Left colon (tissue), 2 donors: ENCODE results near the gene PCSK2. TPM values are rescaled to one million over a fixed set of nuclear protein-coding genes. Genes with fewer than 3 reads are reported as not detected.

Experiments
- ATAC-seq: fragments of 200-7000 bp; cut with Tn5 transposase; one replicate; pipeline ENCODE4 v1.9.1; 2020; ENCODE audit warnings: mild to moderate bottlenecking, moderate library complexity
- DNase-seq, 2 donors: peaks; one replicate each; pipeline ENCODE4 v3.0.0-alpha.2; 2020
- intact Hi-C, 2 donors: fragments of 100-400 bp; cut with DNase I in 1 of 2; cut with micrococcal nuclease in 1 of 2; formaldehyde crosslinking; loops; one replicate each; pipeline versions ENCODE4 v1.11.2 to v1.14.0; 2022; cut with DNase I, micrococcal nuclease
- total RNA-seq, 2 donors: library from RNA; stranded (reverse); fragmentation: NEBNext Ultra II Directional; extraction: Animal tissue kit (Norgen Biotek cat#: 25700); gene quantifications; one replicate each; pipeline ENCODE4 v1.2.1, GENCODE V29; 2021
- donor health status: DM: no; HTN: no; CAD: no.
- donor health status: DM: yes; HTN: yes; CAD: no.

The PCSK2 gene
- total RNA-seq, 2 donors from 2014 or later = 1.3 to 1.8 TPM

DNA sequence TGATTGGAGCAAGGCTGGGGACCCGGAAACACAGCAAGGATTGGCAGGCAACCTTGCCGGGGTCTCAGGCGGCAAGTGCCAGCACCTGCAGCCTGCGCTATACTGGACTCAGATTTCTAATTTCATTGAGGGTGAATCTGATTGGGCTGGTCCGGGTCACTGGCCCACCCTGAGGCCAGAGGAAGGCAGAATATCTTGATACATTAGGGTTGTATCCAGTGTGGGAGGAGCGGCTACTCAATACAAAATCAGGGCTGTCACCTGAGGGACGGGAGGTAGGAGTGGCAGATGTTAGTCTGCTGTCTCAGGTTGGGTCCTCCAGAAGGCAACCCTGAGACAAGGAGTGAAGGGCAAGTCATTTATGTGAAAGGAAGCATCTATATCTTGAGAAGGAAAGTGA is 263.7 kb downstream of the PCSK2 start:
- intact Hi-C loops = no loop called here
- no peak for ATAC-seq
- no peak for DNase-seq

GRCh38 chr20:17491041-17491440 is 264.2 kb downstream of the PCSK2 start:
- DNase-seq = no peak

DNA sequence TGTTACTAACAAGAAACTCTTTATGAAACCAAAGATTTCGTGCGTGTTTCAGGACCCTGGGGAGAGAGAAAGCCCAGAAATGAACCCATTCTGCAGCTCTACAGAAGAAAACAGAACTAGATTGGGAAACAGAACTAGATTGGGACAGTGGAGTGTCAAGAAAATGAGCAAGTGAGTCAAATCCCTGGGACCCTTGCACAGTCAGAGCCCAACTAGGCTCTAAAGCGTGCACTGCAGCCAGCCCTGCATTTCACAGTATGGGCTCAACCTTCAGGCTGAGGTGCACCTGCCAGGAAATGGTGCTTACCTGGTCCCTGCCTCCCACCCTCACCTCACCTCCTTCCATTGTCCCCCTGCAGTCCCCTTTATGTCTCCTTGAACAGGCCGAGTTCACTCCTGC is 264.6 kb downstream of the PCSK2 start:
- DNase-seq (no peak), ATAC-seq (no peak)
- intact Hi-C loops = no loop called here

More at GRCh38 chr20:17491041-17491440, 264.2 kb downstream of the PCSK2 start:
- ATAC-seq = no peak
- intact Hi-C loops = no loop called here

- ATAC-seq (no peak), DNase-seq (no peak)
- intact Hi-C loops = no loop called here
Observed at GRCh38 chr20:17493173-17493572, 266.3 kb downstream of the PCSK2 start.

- intact Hi-C loops = no loop called here
- no peak for DNase-seq
- no peak for ATAC-seq
Observed at GRCh38 chr20:17494201-17494600, 267.4 kb downstream of the PCSK2 start.

DNA sequence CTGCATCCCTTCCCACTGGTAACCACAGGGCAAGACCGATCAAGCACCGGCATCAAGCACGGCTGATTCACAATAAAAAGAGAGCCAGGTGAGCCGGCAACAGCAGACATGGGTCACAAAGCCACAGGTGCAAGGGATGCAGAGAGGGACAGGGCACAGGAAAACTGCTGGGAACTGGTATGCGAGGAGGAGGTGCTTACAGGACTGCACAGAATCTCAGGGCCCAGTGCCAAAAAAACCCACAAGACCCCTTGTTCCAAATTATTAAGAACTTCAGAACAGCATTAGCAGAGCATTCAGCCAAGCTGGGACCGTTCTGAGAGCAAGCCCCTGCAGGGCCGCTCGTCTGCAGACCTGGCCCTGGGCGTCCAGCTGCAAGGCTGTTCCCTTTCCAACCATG is 269.0 kb downstream of the PCSK2 start:
- ATAC-seq (no peak), DNase-seq (no peak)
- intact Hi-C loops = no loop called here

DNA sequence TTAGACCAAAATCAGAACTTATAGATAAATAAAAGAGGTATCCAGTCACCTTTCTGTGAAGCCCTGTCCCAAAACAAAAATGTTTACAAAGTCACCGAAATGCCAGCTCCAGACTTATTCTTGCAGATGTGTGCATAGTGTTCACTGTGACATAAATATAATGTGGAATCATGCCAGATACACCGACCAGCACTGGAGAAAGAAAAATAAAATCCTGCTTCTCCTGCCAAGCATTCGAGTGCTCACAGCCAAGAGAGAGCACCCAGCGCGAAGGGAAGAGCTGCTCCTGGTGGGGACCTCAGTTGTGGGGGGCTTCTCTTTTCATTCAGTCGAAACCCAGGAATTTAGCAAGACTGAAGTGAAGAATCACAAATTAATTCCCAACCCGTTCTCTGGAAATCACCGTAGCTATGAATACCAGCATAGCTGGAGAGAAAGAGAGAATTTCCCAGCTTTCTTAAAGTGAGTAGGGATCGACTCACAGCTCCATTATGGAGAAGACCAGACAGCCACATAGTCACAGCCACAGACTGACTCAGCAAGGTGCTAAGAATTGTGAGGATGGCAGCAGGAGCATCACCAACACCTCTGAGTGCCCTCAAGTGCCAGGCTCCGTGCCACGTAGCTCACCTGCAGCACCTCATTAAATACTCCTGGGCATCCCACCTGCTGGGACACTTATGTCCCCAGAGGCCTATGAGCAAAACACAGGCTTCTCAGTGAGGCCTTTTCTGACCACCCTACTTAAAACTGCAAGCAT is 271.2 kb downstream of the PCSK2 start:
- intact Hi-C loops = no loop called here

DNA sequence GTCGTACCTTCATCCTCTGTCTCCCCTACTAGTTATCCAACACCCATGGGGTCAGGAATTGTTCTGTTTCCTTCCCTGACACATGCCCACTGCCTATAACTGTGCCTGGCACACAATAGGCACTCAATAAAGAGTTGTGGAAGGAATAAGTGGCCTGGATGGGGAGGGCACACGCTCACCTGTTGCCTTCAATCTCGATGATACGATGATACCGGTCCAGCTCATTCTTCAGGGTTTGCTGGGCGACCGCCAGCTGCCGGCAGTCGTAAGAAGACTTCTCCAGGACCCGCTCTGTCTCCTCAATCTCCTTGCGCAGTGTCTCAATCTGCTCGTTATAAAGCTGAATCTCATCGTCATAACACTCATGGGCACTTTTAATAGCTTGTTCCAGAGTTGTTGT is 271.8 kb downstream of the PCSK2 start:
- ATAC-seq (no peak), DNase-seq (no peak)
- intact Hi-C loops = no loop called here

More for the DNA sequence above, 271.2 kb downstream of the PCSK2 start:
- no peak for DNase-seq
- no peak for ATAC-seq

GRCh38 chr20:17499041-17499440 is 272.2 kb downstream of the PCSK2 start:
- ATAC-seq = no peak
- intact Hi-C loops = no loop called here
- DNase-seq = no peak

- ATAC-seq = no peak
- intact Hi-C loops = loop anchor here (10.0 kb wide), 2 partner anchors 395 to 495 kb away; no protein-coding TSS in a partner anchor
- DNase-seq = no peak
Observed at GRCh38 chr20:17500271-17500670, 273.4 kb downstream of the PCSK2 start.

DNA sequence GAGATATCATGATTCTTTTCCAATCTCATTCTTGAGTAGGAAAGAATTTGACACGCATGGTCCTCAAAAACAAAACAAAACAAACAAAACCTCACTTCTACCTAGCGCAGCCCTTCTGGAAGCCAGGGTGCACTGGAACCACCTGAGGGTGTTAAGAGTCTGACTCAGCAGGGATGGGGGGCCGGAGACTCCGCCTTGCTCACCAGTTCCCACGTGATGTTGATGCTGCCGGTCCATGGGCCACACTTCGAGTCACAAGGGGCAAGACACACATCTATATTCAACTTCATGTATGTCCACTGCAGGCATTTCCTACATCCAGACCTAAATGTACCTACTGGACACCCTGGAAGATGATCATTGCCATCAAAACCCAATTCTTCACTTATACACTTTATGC is 274.0 kb downstream of the PCSK2 start:
- intact Hi-C loops = loop anchor here (10.0 kb wide), 2 partner anchors 394 to 494 kb away; no protein-coding TSS in a partner anchor

GRCh38 chr20:17501701-17502100 is 274.9 kb downstream of the PCSK2 start:
- intact Hi-C loops = loop anchor here (10.0 kb wide), 2 partner anchors 393 to 493 kb away; no protein-coding TSS in a partner anchor
- DNase-seq = no peak
- no peak for ATAC-seq

More for the DNA sequence above, 274.0 kb downstream of the PCSK2 start:
- ATAC-seq (no peak), DNase-seq (no peak)

DNA sequence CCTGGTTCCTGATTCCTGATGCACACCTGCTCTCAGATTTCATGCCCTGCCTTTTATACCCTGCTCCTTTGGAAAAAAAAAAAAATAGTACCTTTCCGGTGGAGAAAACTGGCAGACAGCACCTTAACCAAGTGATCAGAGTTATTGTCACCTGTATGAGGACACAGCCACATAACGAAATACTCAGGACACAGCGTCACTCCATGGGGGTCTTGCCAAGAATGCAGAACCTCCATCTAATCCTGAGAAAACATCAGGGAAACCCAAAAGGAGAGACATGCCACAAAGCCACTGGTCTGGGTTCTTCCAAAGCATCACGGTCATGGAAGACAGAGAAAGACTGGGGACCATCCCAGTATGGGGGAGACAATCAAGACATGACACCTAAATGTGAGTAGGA is 275.3 kb downstream of the PCSK2 start:
- ATAC-seq (no peak), DNase-seq (no peak)
- intact Hi-C loops = loop anchor here (10.0 kb wide), 2 partner anchors 393 to 493 kb away; no protein-coding TSS in a partner anchor

- intact Hi-C loops = loop anchor here (10.0 kb wide), 2 partner anchors 391 to 491 kb away; no protein-coding TSS in a partner anchor
- no peak for ATAC-seq
- DNase-seq = no peak
Observed at GRCh38 chr20:17503301-17504065, 276.6 kb downstream of the PCSK2 start.

DNA sequence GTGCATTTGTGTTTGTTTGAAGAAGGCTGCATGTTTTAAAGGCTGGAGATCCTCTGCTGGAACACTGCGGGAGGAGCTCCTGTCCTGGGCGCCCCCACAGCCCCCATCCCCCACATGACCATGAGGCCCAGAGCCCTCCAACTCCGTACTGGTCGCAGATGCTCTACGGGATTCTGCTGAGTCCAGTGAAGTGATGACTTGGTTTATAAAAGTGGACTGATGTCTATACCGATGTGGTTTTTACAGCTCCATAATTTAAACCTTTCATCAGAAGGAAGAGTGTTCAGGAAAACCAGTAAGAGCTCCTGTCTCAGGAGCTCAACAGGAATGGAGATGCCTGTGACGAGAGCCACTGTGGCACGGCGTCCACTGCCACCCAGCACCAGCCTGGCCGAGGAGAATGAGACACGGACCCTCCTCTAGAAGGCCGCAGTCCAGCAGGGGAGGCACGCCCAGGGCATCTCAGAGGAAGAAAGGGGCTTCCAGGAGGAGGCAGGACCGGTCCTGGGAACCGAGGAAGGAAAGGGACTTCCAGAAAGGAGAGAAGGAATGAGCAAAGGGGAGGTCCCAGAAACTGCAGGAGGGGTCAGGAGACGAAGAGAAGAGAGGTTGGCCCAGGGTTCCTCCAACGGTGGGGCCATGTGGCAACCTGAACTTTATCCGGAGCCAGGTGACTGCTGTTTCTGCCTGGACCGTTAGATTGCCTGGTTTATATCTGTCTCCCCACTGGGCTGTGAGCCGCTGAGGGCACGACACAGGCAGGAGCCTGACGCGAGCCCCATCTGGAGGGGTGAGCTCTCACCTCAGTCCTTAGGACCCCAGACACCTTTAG is 277.4 kb downstream of the PCSK2 start:
- ATAC-seq (peak; percentile 36), DNase-seq (peak in 1 of 2 donors; percentile 31)
- intact Hi-C loops = loop anchor here (10.0 kb wide), 2 partner anchors 391 to 491 kb away; no protein-coding TSS in a partner anchor

- intact Hi-C loops = loop anchor here (5.0 to 10.0 kb wide), 3 partner anchors 390 to 772 kb away; no protein-coding TSS in a partner anchor
- peak; percentile 53 to 79 for DNase-seq
- ATAC-seq = peak; percentile 81
Observed at GRCh38 chr20:17504898-17505635, 278.2 kb downstream of the PCSK2 start.

DNA sequence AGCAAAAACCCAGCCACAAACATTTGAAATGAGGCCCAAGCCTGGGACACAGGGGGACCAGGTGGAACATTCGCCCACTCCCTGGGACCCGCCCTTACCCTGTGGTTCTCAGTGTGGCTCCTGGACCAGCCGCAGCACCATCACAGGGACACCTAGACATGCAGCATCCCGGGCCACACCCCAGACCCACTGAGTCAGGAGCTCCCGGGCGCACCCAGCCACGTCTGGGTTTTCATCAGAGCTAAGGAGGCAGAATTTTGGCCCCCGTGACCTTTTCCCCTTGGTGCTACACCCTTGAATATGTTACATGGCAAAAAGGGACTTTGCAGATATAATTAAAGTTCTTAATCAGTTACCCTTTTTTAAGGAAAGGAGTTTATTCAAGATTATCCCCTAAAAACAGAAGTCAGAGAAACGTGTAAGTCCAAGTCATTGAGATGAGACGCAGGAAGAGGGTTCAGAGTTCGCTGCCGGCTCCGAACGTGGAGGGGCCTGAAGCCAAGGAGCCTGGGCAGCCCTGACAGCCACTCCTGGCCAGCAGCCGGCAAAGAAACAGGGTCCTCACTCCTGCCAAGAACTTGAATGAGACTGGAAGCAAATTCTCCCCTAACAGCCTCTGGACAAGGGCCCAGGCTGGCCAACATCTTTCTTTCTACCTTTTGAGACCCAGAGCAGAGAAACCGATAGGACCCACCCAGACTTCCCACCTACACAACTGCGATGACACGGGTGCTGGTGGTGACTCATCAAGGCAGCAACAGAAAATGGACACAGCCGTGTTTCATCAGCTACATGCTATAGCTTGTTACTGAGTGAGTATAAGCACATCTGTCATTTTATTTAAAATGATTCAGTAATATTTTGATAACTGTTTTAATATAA is 279.0 kb downstream of the PCSK2 start:
- DNase-seq (no peak), ATAC-seq (peak; percentile 16)
- intact Hi-C loops = loop anchor here (5.0 to 10.0 kb wide), 3 partner anchors 389 to 771 kb away; no protein-coding TSS in a partner anchor
